Stimulated activated CD4-positive, alpha-beta T cell treated with anti-CD3 and anti-CD28 coated beads, Interleukin-2, amount 100 ng/mL, for 24 hours (primary cell): ENCODE results near the gene PTPN21.
A peak's percentile ranks its signal among the peaks of the same experiment; 100 is the strongest.

ENCODE experiments used
- DNase-seq, 2 donors: peaks; one replicate each; pipeline ENCODE4 v3.0.0-alpha.2; 2020

Gene PTPN21

GRCh38 chr14:88454886-88455285, 99.9 kb downstream of the PTPN21 start:
- no peak for DNase-seq

DNA sequence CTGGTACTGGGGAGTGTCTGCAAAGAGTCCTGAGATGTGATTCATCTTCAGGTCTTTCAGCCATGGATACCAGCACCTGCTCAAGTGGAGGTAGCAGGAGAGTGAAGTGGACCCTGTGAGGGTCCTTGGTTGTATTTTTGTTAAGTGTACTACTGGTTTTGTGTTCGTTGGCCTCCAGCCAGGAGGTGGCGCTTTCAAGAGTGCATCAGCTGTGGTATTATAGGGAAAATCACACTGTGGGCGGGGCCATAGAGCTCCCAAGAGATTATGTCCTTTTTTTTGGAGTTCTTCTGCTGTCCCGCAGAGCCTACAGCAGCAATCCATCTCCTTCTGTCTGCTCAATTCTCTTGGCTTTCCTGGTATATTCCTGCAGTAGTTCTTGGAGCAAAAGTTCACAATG, 102.6 kb downstream of the PTPN21 start:
- peak in 1 of 2 donors; percentile 9 for DNase-seq

DNA sequence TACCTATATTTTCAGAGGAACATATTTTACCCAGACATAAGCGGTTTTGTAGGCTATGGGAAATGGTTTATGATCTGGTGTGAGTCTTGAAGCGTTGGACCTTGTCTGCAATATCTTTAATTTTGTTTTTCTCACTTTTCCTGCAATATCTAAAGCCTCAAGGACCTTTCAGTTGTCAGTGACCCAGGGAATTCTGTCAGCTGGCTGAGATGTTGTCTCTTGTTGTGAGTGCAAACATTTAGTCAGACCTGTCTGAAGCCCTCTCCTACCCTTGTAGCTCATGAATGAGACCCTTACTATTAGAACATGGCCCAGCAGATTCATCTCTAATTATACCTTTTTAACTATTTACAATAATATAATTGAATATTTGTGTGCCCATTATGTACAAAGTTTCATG, 115.7 kb downstream of the PTPN21 start:
- DNase-seq = no peak

- no peak for DNase-seq
Measured at GRCh38 chr14:88437658-88438057, 117.1 kb downstream of the PTPN21 start.

DNA sequence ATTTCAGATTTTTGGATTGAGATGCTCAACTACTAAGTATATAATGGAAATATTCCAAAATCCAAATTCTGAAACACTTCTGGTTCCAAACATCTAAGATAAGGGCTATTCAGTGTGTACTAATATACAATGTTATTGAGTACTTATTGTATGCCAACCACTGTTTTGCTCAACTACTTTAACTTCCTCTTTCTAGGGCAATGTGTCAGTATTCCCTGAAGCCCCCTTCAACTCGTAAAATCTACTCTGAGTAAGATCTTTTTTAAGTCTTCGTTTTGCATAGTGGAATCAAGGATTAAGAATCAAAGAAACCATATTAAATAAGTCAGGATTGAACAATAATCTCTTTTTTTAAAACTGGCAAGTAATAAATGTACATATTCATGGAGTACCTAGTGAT, 123.8 kb downstream of the PTPN21 start:
- DNase-seq = no peak

DNA sequence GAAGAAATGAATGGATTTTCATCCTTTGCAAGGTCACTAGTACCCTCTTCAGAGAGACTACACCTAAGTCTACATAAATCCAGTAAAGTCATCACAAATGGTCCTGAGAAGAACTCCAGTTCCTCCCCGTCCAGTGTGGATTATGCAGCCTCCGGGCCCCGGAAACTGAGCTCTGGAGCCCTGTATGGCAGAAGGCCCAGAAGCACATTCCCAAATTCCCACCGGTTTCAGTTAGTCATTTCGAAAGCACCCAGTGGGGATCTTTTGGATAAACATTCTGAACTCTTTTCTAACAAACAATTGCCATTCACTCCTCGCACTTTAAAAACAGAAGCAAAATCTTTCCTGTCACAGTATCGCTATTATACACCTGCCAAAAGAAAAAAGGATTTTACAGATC, 128.5 kb downstream of the PTPN21 start:
- no peak for DNase-seq

DNA sequence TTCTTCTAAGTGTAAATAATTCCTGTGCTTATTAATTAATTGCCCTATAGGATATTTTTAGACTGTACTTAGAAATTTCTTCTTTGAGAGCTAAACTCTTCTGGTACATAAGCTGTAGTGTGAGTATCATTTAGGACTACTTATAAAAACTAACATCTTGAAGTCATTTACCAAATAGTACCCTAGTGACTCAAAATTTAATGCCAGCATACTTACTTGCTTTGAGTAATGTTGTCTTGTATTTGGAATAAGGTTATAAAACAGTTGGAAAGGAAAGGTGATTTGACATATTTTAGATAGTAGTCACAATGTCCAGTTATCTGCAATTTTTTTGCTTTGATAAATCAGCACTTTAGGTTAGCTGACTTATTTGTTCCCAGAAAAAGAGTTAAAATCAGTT, 130.2 kb downstream of the PTPN21 start:
- no peak for DNase-seq

DNA sequence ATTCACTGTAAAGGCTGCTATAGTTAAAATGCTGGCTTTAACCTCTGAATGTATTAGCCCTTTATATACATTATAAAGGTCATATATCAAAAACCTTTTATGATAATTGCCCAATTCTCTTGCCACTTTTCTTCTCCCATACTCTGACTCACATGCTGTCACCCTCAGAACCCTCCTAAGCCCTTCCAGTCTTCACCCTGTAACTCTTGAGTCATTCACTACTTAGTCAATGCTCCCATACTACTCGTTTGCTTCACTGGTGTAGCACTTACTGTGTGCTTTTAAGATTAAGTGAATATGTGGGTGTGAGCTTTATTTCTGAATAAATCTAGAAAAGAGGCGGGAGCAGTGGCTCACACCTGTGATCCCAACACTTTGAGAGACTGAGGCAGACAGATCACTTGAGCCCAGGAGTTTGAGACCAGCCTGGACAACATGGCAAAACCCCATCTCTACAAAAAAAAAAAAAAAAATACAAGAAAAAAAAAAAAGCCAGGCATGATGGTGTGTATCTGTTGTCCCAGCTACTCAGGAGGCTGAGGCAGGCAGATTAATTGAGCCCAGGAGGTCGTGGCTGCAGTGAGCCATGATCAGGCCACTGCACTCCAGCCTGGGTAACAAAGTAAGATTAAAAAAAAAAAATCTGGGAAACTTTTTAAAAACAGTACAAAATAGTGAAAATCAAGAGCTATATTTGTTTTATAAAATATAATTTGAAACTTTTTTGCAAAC, 131.7 kb downstream of the PTPN21 start:
- DNase-seq = no peak

DNA sequence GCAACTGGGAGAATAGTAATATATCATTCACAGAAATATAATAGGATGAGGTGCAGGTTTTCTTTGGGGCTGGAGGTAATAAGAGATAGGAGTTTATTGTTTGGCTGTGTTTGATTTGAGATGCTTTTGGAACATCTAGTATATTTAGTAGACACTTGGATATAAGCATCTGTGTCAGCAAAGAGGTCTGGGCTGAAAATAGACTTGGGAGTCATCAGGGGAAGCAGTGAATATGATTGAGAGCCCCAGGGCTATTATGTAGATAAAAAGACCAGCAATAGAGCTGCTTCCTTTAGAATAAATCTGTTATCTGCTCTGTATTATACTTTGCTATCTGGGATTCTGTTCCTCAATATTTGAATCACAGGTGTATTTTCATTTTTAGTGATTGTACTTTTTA, 132.8 kb downstream of the PTPN21 start:
- no peak for DNase-seq

DNA sequence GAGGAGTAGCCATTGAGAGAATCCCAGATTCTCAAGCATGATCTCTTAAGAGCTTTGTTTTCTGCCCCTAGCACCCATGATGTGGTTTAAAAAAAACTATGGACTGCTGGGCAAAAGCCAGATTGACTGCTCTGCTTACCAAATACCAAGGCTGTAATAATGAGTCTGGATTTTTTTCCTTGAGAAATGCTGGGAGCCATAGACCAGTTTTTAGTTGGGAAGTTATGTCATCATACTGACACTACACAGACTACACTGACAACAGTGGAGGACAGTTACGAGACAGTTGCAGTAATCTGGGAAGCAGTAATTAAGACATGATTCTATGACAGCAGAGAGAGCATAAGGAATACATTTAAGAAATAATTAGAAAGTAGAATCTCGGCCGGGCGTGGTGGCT, 133.5 kb downstream of the PTPN21 start:
- no peak for DNase-seq

DNA sequence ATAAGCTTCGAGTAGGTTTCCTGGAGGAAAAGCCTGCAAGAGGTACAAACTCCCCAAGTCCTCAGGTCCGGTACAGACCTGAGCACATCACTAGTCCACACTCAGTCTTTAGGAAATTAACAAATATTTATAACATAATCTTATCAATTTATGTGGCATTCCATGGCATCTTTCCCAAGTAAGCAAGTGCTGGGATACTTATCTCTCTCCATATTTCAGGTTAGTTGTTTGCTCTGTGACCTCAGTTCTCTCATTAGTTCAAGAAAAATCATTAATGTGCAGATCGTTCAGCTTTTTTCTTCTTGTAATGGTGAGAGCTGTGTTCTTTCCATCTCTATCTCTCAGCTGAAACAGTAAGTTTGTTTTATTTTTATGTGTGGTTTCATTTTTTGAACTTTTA, 134.6 kb downstream of the PTPN21 start:
- DNase-seq = no peak

DNA sequence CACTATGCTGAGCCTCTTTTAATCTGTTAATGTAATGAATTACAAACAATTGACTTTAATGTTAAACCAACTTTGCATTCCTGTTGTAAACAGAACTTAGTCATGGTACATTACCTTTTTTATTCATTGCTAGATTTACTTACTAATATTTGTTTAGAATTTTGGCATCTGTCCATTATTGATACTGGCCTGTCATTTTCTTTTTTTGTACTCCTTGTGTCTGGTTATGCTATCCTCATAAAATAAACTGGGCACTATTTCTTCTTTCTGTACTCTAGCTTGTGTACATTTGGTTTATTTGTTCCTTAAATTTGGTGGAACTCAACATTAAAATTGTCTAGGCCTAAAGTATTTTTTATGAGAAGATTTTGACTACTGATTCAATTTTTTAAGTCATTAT, 137.2 kb downstream of the PTPN21 start:
- no peak for DNase-seq
